ENCODE data around the gene EPGN.

EPGN gene

GRCh38 chr4:74308215-74308614, at the start of gene EPGN:
Gene EPGN, plus strand, starts transcription at chr4:74308470. Its CDS starts 64 bp downstream, at chr4:74308534.
- no peaks in the 10 kb centered on the region for H3K36me3 ChIP-seq (ENCODE audit: insufficient read depth, low read length)
- H3K9me3 ChIP-seq (ENCODE audit: control insufficient read depth, insufficient read depth, low read length), result no peaks in the 10 kb centered on the region
- H3K9ac ChIP-seq (ENCODE audit: low read depth, low read length), result no peak within 1 kb of the TSS
- H3K4me1 ChIP-seq (ENCODE audit: insufficient read depth, low read length), result no peaks in the 10 kb centered on the region

- H3K36me3 ChIP-seq (ENCODE audit: insufficient read depth, low read length), result no peaks in the 10 kb centered on the region
- H3K9ac ChIP-seq (ENCODE audit: low read depth, low read length), result no peak overlapping the region
- no peaks in the 10 kb centered on the region for H3K9me3 ChIP-seq (ENCODE audit: control insufficient read depth, insufficient read depth, low read length)
- no peaks in the 10 kb centered on the region for H3K4me1 ChIP-seq (ENCODE audit: insufficient read depth, low read length)
Observed at GRCh38 chr4:74258963-74259362, 49.3 kb upstream of the EPGN start.

- Histone ChIP-seq H3K36me3 (ENCODE audit: insufficient read depth, low read length) (no peaks in the 10 kb centered on the region), H3K9me3 (ENCODE audit: control insufficient read depth, insufficient read depth, low read length) (no peaks in the 10 kb centered on the region), H3K9ac (ENCODE audit: low read depth, low read length) (no peak overlapping the region), H3K4me1 (ENCODE audit: insufficient read depth, low read length) (no peaks in the 10 kb centered on the region)
Observed at GRCh38 chr4:74260036-74260435, 48.2 kb upstream of the EPGN start.

GRCh38 chr4:74262522-74262921, 45.7 kb upstream of the EPGN start:
- Histone ChIP-seq H3K9ac (ENCODE audit: low read depth, low read length) (no peak overlapping the region), H3K4me1 (ENCODE audit: insufficient read depth, low read length) (no peaks in the 10 kb centered on the region), H3K9me3 (ENCODE audit: control insufficient read depth, insufficient read depth, low read length) (no peaks in the 10 kb centered on the region), H3K36me3 (ENCODE audit: insufficient read depth, low read length) (no peaks in the 10 kb centered on the region)

GRCh38 chr4:74263551-74263950, 44.7 kb upstream of the EPGN start:
- Histone ChIP-seq H3K4me1 (ENCODE audit: insufficient read depth, low read length) (no peaks in the 10 kb centered on the region), H3K36me3 (ENCODE audit: insufficient read depth, low read length) (no peaks in the 10 kb centered on the region), H3K9ac (ENCODE audit: low read depth, low read length) (no peak overlapping the region), H3K9me3 (ENCODE audit: control insufficient read depth, insufficient read depth, low read length) (no peaks in the 10 kb centered on the region)

GRCh38 chr4:74266081-74266480, 42.2 kb upstream of the EPGN start:
- no peak overlapping the region for H3K9ac ChIP-seq (ENCODE audit: low read depth, low read length)
- H3K4me1 ChIP-seq (ENCODE audit: insufficient read depth, low read length), result no peaks in the 10 kb centered on the region
- no peaks in the 10 kb centered on the region for H3K36me3 ChIP-seq (ENCODE audit: insufficient read depth, low read length)
- no peaks in the 10 kb centered on the region for H3K9me3 ChIP-seq (ENCODE audit: control insufficient read depth, insufficient read depth, low read length)

GRCh38 chr4:74267998-74268606, 40.2 kb upstream of the EPGN start:
- Histone ChIP-seq H3K9me3 (ENCODE audit: control insufficient read depth, insufficient read depth, low read length) (no peaks in the 10 kb centered on the region), H3K4me1 (ENCODE audit: insufficient read depth, low read length) (no peaks in the 10 kb centered on the region), H3K36me3 (ENCODE audit: insufficient read depth, low read length) (no peaks in the 10 kb centered on the region), H3K9ac (ENCODE audit: low read depth, low read length) (no peak overlapping the region)

GRCh38 chr4:74268643-74269042, 39.6 kb upstream of the EPGN start:
- Histone ChIP-seq H3K36me3 (ENCODE audit: insufficient read depth, low read length) (no peaks in the 10 kb centered on the region), H3K9me3 (ENCODE audit: control insufficient read depth, insufficient read depth, low read length) (no peaks in the 10 kb centered on the region), H3K4me1 (ENCODE audit: insufficient read depth, low read length) (no peaks in the 10 kb centered on the region), H3K9ac (ENCODE audit: low read depth, low read length) (no peak overlapping the region)

- H3K4me1 ChIP-seq (ENCODE audit: insufficient read depth, low read length), result no peaks in the 10 kb centered on the region
- H3K36me3 ChIP-seq (ENCODE audit: insufficient read depth, low read length), result no peaks in the 10 kb centered on the region
- no peak overlapping the region for H3K9ac ChIP-seq (ENCODE audit: low read depth, low read length)
- H3K9me3 ChIP-seq (ENCODE audit: control insufficient read depth, insufficient read depth, low read length), result no peaks in the 10 kb centered on the region
Observed at GRCh38 chr4:74278490-74278889, 29.8 kb upstream of the EPGN start.

GRCh38 chr4:74279716-74280115, 28.6 kb upstream of the EPGN start:
- no peaks in the 10 kb centered on the region for H3K9me3 ChIP-seq (ENCODE audit: control insufficient read depth, insufficient read depth, low read length)
- no peaks in the 10 kb centered on the region for H3K36me3 ChIP-seq (ENCODE audit: insufficient read depth, low read length)
- no peaks in the 10 kb centered on the region for H3K4me1 ChIP-seq (ENCODE audit: insufficient read depth, low read length)
- H3K9ac ChIP-seq (ENCODE audit: low read depth, low read length), result no peak overlapping the region

GRCh38 chr4:74282926-74283325, 25.3 kb upstream of the EPGN start:
- Histone ChIP-seq H3K36me3 (ENCODE audit: insufficient read depth, low read length) (no peaks in the 10 kb centered on the region), H3K9me3 (ENCODE audit: control insufficient read depth, insufficient read depth, low read length) (no peaks in the 10 kb centered on the region), H3K9ac (ENCODE audit: low read depth, low read length) (no peak overlapping the region), H3K4me1 (ENCODE audit: insufficient read depth, low read length) (no peaks in the 10 kb centered on the region)

- no peaks in the 10 kb centered on the region for H3K4me1 ChIP-seq (ENCODE audit: insufficient read depth, low read length)
- H3K9ac ChIP-seq (ENCODE audit: low read depth, low read length), result no peak overlapping the region
- no peaks in the 10 kb centered on the region for H3K9me3 ChIP-seq (ENCODE audit: control insufficient read depth, insufficient read depth, low read length)
- no peaks in the 10 kb centered on the region for H3K36me3 ChIP-seq (ENCODE audit: insufficient read depth, low read length)
Observed at GRCh38 chr4:74283614-74284013, 24.7 kb upstream of the EPGN start.

GRCh38 chr4:74284053-74284452, 24.2 kb upstream of the EPGN start:
- H3K4me1 ChIP-seq (ENCODE audit: insufficient read depth, low read length), result no peaks in the 10 kb centered on the region
- no peak overlapping the region for H3K9ac ChIP-seq (ENCODE audit: low read depth, low read length)
- H3K36me3 ChIP-seq (ENCODE audit: insufficient read depth, low read length), result no peaks in the 10 kb centered on the region
- H3K9me3 ChIP-seq (ENCODE audit: control insufficient read depth, insufficient read depth, low read length), result no peaks in the 10 kb centered on the region

GRCh38 chr4:74287164-74287563, 21.1 kb upstream of the EPGN start:
- no peaks in the 10 kb centered on the region for H3K9me3 ChIP-seq (ENCODE audit: control insufficient read depth, insufficient read depth, low read length)
- H3K36me3 ChIP-seq (ENCODE audit: insufficient read depth, low read length), result no peaks in the 10 kb centered on the region
- H3K4me1 ChIP-seq (ENCODE audit: insufficient read depth, low read length), result no peaks in the 10 kb centered on the region
- H3K9ac ChIP-seq (ENCODE audit: low read depth, low read length), result no peak overlapping the region

- Histone ChIP-seq H3K4me1 (ENCODE audit: insufficient read depth, low read length) (no peaks in the 10 kb centered on the region), H3K36me3 (ENCODE audit: insufficient read depth, low read length) (no peaks in the 10 kb centered on the region), H3K9me3 (ENCODE audit: control insufficient read depth, insufficient read depth, low read length) (no peaks in the 10 kb centered on the region), H3K9ac (ENCODE audit: low read depth, low read length) (no peak overlapping the region)
Observed at GRCh38 chr4:74287791-74288190, 20.5 kb upstream of the EPGN start.

- H3K9ac ChIP-seq (ENCODE audit: low read depth, low read length), result no peak overlapping the region
- H3K36me3 ChIP-seq (ENCODE audit: insufficient read depth, low read length), result no peaks in the 10 kb centered on the region
- no peaks in the 10 kb centered on the region for H3K9me3 ChIP-seq (ENCODE audit: control insufficient read depth, insufficient read depth, low read length)
- H3K4me1 ChIP-seq (ENCODE audit: insufficient read depth, low read length), result no peaks in the 10 kb centered on the region
Observed at GRCh38 chr4:74291471-74291870, 16.8 kb upstream of the EPGN start.
